GM21423 (cell line): ENCODE measurements around the gene SIRT3.
A peak's percentile ranks its signal among the peaks of the same experiment; 100 is the strongest.

Experiments
- ATAC-seq: cut with Tn5 transposase; IDR thresholded peaks from one replicate; pipeline ENCODE4 v1.9.1; 2021; ENCODE audit warnings: mild to moderate bottlenecking, moderate library complexity; ENCODE audit not compliant: unreplicated experiment

The SIRT3 gene

DNA sequence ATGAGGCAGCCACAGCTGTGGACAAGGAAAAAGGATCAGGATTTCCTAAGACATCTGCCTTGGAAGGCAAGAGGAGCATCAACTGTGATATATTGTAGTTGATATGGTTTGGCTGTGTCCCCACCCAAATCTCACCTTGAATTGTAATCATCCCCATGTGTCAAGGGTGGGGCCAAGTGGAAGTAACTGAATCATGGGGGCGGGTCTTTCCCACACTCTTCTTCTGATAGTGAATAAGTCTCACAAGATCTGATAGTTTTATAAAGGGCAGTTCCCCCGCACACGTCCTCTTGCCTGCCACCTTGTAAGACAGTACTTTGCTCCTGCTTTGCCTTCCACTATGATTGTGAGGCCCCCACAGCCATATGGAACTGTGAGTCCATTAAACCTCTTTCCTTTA is 18.4 kb downstream of the SIRT3 start:
- no peak for ATAC-seq

- ATAC-seq = no peak
These were observed 19.8 kb downstream of the SIRT3 start for GRCh38 chr11:216081-216974.

- ATAC-seq = no peak
These were observed 20.5 kb downstream of the SIRT3 start for GRCh38 chr11:215581-216037.

GRCh38 chr11:214083-214482 is 22.1 kb downstream of the SIRT3 start:
- ATAC-seq = no peak

- ATAC-seq = no peak
These were observed 23.0 kb downstream of the SIRT3 start for GRCh38 chr11:213111-213510.

DNA sequence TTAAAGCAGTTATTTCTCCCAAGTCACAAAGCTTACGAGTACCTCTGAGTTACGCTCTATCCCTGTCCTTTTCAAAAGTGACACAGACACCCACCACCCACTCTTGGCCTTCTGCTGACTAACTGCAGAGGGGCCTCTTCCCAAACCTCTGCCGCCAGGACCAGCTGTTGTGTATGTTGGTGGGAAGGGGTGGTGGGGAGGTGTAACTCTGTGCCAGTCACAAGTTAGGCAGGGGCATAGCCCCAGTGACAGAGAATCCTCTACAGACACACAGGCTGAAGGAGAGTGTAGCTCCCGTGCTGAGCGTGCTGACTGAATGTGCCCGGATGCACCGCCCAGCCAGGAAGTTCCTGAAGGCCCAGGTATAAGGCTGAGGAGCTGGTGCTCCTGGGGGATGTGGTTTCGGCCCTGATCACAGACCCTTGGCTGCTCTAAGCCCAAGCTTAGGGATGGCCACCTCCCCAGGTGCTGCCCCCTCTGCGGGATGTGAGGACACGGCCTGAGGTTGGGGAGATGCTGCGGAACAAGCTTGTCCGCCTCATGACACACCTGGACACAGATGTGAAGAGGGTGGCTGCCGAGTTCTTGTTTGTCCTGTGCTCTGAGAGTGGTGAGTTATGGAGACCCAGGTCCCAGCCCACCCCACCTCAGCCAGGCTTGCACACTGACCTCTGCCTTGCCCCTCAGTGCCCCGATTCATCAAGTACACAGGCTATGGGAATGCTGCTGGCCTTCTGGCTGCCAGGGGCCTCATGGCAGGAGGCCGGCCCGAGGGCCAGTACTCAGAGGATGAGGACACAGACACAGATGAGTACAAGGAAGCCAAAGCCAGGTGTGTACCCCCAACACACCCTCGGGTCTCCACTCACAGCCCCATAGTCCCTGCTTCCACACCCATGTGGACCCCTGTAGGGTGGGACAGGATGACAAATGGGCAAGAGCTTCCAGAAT is 23.7 kb downstream of the SIRT3 start:
- ATAC-seq = no peak

GRCh38 chr11:211741-212140 is 24.4 kb downstream of the SIRT3 start:
- ATAC-seq = no peak

- no peak for ATAC-seq
These were observed 24.8 kb downstream of the SIRT3 start for GRCh38 chr11:211295-211694.

- ATAC-seq = no peak
These were observed 25.4 kb downstream of the SIRT3 start for GRCh38 chr11:210803-211180.

DNA sequence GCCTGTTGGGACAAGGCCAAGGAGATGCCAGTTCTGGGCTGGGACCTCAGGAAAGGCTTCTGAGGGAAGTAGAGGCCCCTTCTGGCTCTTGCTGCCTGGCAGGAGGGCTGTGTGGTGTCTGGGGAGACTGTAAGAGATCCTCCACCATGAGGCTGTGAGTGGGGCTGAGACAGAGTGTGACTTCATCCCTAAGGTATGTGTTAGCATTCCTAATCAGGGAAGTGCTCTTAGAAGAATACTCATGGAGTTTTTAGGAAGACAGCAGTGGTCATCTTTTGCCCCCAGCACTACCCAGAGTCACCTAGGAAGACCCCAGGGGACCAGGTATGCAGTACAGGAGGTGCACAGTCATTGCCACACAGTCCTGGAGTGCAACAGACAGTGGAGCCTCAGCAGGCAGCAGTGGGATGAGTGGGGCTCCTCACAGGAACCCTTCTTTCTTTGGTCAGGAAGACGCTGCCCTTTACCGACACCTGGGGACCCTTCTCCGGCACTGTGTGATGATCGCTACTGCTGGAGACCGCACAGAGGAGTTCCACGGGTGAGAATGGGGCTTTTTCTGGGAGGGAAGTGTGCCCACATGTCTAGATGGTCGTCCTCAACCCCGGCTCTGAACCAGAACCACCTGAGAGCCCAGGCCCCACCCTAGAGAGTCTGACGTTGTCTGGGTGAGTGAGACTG is 25.9 kb downstream of the SIRT3 start:
- no peak for ATAC-seq

DNA sequence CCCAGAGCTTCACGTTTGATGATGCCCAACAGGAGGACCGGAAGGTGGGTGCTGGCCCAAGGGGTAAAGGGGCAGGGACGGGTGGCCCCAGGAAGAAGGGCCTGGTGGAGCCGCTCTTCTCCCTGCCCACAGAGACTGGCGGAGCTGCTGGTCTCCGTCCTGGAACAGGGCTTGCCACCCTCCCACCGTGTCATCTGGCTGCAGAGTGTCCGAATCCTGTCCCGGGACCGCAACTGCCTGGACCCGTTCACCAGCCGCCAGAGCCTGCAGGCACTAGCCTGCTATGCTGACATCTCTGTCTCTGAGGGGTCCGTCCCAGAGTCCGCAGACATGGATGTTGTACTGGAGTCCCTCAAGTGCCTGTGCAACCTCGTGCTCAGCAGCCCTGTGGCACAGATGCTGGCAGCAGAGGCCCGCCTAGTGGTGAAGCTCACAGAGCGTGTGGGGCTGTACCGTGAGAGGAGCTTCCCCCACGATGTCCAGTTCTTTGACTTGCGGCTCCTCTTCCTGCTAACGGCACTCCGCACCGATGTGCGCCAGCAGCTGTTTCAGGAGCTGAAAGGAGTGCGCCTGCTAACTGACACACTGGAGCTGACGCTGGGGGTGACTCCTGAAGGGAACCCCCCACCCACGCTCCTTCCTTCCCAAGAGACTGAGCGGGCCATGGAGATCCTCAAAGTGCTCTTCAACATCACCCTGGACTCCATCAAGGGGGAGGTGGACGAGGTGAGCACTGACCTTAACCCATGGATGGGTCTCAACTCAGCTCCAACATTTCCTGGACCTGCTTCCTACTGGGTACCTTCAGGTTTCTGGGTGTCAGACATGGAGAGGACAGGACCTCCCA is 26.6 kb downstream of the SIRT3 start:
- no peak for ATAC-seq

GRCh38 chr11:208917-209260 is 27.3 kb downstream of the SIRT3 start:
- no peak for ATAC-seq

DNA sequence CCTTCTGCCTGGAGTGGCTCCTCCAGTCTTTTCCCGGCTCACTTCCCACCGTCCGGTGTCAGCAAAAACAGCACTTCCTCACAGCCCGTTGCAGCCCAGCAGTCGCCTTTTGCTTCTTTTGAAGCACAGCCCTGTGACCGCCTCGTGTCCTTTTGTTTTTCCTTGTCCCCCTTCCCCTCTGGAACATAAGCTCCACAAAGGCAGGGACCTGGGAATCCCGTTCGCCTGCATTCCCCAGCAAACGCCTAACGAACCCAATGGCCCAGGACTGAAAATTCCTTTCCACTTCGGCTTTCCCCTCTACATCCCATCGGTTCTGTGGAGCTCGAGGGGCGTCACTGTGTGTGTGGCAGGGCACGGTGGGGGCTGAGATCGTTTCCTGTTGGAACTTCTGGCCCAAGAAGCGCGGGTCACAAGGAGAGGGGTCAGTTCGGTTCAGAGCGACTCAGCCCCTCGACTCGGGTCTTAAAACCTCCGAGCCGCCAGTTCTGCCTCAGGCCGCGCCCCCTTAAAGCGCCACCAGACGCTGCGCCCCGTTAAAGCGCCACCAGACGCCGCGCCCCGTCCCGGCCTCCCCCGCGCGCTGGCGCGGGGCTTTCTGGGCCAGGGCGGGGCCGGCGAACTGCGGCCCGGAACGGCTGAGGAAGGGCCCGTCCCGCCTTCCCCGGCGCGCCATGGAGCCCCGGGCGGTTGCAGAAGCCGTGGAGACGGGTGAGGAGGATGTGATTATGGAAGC is 27.8 kb downstream of the SIRT3 start:
- peak; percentile 37 for ATAC-seq

DNA sequence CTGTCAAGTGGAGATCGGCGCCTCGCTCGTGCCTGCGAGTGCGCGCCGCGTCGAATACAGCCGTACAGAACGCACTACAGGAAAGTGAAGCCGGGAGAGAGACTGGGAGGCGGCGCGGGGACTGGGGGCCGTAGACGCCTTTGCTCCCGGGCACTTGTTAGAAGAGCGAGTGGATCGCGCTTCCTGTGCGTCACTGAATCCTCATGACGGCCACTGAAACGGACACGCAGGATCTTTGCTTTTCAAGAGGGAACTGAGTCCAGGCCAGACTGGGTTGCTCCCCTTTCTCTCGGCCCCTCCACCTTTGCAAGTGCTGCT is 28.3 kb downstream of the SIRT3 start:
- ATAC-seq = no peak

- ATAC-seq = peak; percentile 65
These were observed 28.8 kb downstream of the SIRT3 start, which contains the start of the genes BET1L and RIC8A for GRCh38 chr11:207208-207862. BET1L (minus strand) TSS chr11:207399; CDS start chr11:207321, 78 bp downstream. RIC8A (plus strand) TSS chr11:207708; CDS start chr11:208855, 1,147 bp downstream.

- ATAC-seq = no peak
These were observed 29.5 kb downstream of the SIRT3 start for GRCh38 chr11:206526-207207.

- ATAC-seq = no peak
These were observed 30.1 kb downstream of the SIRT3 start for GRCh38 chr11:206002-206384.

GRCh38 chr11:205221-206001 is 30.7 kb downstream of the SIRT3 start:
- ATAC-seq = no peak
